Neural crest cell (in vitro differentiated cells): Measurements from ENCODE around the gene WDR38. TPM values are rescaled to one million over a fixed set of nuclear protein-coding genes. Genes with fewer than 3 reads are reported as not detected.
A peak's percentile ranks its signal among the peaks of the same experiment; 100 is the strongest.

Experiments used
- DNase-seq: peaks from one replicate; pipeline ENCODE4 v3.0.0; 2021; ENCODE audit warnings: low read depth, mixed read lengths, low spot score
- H3K27ac Mint-ChIP-seq: one replicate; pipeline ENCODE4 v1.8.0; 2021; ENCODE audit warnings: mild to moderate bottlenecking, mixed read lengths; ENCODE audit not compliant: unreplicated experiment
- H3K27me3 Mint-ChIP-seq: 2 replicates; pipeline ENCODE4 v1.8.0; 2021; ENCODE audit warnings: low read depth, mild to moderate bottlenecking, mixed read lengths
- H3K36me3 Mint-ChIP-seq: 2 replicates; pipeline ENCODE4 v1.8.0; 2021; ENCODE audit warnings: low read depth, mild to moderate bottlenecking, mixed read lengths
- H3K4me1 Mint-ChIP-seq: 2 replicates; pipeline ENCODE4 v1.8.0; 2021; ENCODE audit warnings: mixed read lengths
- H3K4me3 Mint-ChIP-seq: one replicate; pipeline ENCODE4 v1.8.0; 2021; ENCODE audit warnings: mild to moderate bottlenecking, mixed read lengths
- H3K9me3 Mint-ChIP-seq: 2 replicates; pipeline ENCODE4 v1.8.0; 2021; ENCODE audit warnings: mixed read lengths
- total RNA-seq: library from RNA; stranded (reverse); gene quantifications from 2 replicates; pipeline ENCODE4 v1.2.1, GENCODE V29; 2021
- TF ChIP-seq, protein P1 (sequence below): fragments of 200-600 bp; sonication (generic); conservative IDR thresholded peaks from 2 replicates; pipeline ENCODE4 v1.5.0; 2021; ENCODE audit warnings: antibody characterized with exemption, mild to moderate bottlenecking

The WDR38 gene
- total RNA-seq, 1 donor from 2014 or later: not detected

DNA sequence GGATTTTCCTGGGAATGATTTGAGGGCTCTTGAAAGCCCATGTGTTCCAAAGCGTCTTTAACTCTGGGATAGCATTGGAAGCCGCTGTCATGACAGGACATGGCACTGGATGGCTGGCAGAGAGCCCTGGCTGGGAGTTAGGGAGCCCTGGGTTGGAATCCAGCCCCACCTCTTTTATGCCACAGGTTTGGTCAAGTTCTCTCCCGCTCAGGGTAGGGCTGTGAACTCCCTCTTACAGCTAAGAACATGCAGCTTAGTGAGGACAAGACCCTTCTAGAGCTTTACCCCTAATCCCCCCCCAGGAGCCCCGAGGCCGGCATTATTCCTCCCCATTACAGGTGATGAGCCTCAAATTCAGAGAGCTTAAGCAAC lies 39.1 kb upstream of the WDR38 start:
- H3K27ac Mint-ChIP-seq: no peak overlapping the region
- H3K9me3 Mint-ChIP-seq: no peaks in the 10 kb centered on the region
- peaks cover 22% of the 10 kb centered on the region for H3K4me1 Mint-ChIP-seq
- no peak for DNase-seq
- TF ChIP-seq, protein P1, sequence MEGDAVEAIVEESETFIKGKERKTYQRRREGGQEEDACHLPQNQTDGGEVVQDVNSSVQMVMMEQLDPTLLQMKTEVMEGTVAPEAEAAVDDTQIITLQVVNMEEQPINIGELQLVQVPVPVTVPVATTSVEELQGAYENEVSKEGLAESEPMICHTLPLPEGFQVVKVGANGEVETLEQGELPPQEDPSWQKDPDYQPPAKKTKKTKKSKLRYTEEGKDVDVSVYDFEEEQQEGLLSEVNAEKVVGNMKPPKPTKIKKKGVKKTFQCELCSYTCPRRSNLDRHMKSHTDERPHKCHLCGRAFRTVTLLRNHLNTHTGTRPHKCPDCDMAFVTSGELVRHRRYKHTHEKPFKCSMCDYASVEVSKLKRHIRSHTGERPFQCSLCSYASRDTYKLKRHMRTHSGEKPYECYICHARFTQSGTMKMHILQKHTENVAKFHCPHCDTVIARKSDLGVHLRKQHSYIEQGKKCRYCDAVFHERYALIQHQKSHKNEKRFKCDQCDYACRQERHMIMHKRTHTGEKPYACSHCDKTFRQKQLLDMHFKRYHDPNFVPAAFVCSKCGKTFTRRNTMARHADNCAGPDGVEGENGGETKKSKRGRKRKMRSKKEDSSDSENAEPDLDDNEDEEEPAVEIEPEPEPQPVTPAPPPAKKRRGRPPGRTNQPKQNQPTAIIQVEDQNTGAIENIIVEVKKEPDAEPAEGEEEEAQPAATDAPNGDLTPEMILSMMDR: no peak
- no peaks in the 10 kb centered on the region for H3K36me3 Mint-ChIP-seq
- H3K4me3 Mint-ChIP-seq: no peak overlapping the region
- no peaks in the 10 kb centered on the region for H3K27me3 Mint-ChIP-seq

DNA sequence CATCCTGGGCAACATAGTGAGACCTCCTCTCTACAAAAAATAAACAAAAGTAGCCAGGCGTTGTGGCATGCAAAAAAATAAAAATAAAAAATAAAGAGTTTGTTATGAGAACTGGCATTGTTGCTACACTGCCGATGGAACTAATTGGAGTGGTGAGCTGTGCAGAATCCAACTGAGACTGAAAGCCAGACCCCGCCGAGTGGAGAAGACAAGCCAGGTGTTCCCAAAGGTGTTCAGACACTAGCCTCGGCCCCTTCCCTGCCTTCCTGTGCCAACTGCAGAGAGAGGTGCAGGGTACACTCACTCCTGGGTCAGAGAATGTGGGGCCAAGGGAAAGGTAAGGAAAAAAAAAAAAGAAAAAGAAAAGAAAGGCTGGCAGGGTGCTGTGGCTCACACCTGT lies 37.7 kb upstream of the WDR38 start:
- H3K4me3 Mint-ChIP-seq: no peak overlapping the region
- no peak overlapping the region for H3K27ac Mint-ChIP-seq
- H3K4me1 Mint-ChIP-seq: peaks cover 17% of the 10 kb centered on the region
- no peaks in the 10 kb centered on the region for H3K36me3 Mint-ChIP-seq
- no peaks in the 10 kb centered on the region for H3K9me3 Mint-ChIP-seq
- no peaks in the 10 kb centered on the region for H3K27me3 Mint-ChIP-seq
- no peak for DNase-seq
- TF ChIP-seq, protein P1: no peak

DNA sequence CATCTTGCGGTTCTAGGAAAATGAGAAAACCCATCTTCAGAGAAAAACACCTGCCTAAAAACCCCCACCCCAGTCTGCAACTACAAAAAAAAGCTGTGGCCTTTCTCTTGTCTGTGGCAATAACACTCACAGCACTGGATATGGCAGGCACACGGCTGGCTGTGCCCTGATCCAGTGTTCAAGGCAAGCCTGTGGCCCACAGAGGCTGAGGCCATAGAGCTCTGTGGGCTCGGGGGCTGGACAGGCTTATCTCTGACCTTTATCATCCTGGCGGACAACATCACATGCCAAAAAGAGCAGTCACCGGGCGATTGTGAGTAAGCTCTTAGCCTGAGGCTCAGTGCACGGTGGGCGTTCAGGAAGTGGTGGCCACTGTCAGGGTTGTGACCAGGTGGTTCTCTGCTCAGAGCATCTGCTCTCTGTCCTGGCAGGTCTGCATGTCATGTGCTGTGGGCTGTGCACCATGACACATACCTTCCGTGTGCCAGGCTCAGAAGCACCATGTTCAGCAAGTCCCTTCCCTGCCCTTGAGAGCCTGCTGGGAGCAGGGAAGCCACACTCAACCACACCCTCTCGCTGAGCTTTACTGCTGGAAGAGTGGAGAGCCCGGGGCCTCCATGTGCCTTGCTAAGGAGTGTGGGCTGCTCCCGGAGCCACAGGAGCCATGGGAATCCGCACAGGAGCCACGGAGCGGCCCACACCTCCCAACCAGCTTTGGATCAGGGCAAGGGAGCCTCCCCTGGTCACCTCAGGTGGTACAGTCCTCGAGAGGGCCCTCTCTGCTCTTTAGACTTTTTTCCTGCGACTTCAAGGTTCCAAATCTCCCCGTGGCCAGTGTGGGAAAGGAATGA lies 34.6 kb upstream of the WDR38 start:
- Mint-ChIP-seq H3K27ac (no peak overlapping the region), H3K9me3 (no peaks in the 10 kb centered on the region), H3K36me3 (no peaks in the 10 kb centered on the region), H3K4me1 (peaks cover 7% of the 10 kb centered on the region), H3K27me3 (no peaks in the 10 kb centered on the region), H3K4me3 (no peak overlapping the region)
- no peak for DNase-seq
- TF ChIP-seq, protein P1: no peak

DNA sequence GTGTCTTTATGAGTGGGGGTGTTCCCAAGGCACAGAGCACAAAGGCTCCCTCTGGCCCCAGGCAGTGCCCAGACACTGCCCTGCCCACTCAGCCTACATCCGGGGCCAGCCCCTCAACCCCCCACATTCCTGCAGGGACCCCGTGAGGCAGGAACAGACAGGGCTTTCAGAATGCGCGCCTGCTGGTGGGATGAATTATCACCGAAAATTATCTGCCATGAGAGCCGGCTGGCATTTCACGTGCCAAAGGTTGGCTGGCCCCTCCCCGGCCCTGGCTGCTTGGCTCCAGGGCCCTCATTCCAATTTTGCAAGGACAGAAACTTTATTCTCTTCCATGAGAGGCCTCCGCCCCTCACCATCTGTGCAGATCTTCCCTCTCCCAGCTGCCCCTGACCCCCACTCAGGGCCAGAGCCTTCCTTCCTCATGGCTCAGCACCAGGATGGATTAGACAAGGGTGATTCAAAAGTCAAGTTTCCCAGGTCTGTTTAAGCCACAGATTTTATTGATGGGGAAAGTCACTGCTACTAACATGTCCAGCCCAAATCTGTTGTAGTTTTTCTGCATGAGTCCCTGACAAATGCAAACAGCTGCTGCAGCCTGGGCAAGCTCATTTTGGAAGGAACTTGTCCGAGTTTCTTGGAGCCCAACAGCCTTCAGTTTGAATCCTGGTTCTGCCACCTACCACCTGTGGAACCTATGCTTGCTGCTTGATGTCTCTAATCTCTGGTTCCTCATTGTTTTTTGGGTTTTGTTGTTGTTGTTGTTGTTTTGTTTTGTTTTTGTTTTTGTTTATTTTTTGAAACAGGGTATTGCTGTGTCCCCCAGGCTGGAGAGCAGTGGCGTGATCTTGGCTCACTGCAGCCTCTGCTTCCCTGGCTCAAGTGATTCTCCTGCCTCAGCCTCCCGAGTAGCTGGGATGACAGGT lies 32.3 kb upstream of the WDR38 start:
- Mint-ChIP-seq H3K27ac (peak overlapping the region; percentile 86), H3K36me3 (no peaks in the 10 kb centered on the region), H3K27me3 (no peaks in the 10 kb centered on the region), H3K4me1 (peaks cover 7% of the 10 kb centered on the region), H3K4me3 (no peak overlapping the region), H3K9me3 (no peaks in the 10 kb centered on the region)
- TF ChIP-seq, protein P1: no peak
- no peak for DNase-seq

DNA sequence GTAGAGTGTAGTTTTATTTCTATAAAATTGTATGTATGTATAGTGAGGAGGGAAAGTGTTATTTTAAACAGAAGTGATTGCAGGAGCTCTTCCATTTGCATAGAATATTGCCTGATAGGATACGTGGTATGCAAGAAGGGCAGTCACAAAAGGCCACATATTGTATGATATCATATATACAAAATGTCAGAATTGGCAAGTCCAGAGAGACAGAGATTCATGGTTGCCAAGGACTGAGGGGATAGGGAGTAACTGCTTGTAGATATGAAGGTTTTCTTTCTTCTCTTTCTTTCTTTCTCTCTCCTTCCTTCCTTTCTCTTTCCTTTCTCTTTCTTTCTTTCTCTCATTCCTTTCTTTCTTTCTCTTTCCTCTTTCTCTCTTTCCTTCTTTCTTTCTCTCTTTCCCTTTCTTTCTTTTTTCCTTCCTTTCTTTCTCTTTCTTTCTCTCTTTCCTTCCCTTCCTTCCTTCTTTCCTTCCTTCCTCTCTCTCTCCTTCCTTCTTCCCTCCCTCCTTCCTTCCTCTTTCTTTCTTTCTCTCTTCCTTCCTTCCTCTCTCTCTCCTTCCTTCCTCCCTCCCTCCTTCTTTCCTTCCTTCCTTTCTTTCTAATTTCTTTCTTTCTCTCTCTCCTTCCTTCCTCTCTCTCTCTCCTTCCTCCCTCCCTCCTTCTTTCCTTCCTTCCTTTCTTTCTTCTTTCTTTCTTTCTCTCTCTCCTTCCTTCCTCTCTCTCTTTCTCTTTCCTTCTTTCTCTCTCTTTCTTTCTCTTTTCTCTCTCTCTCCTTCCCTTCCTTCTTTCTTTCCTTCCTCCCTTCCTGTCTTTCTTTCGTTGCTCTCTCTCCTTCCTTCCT lies 24.5 kb upstream of the WDR38 start:
- Mint-ChIP-seq H3K27ac (no peak overlapping the region), H3K4me1 (peaks cover 3% of the 10 kb centered on the region), H3K27me3 (peaks cover 5% of the 10 kb centered on the region), H3K9me3 (no peaks in the 10 kb centered on the region), H3K4me3 (no peak overlapping the region), H3K36me3 (no peaks in the 10 kb centered on the region)
- TF ChIP-seq, protein P1: no peak
- no peak for DNase-seq
